Measurements from ENCODE around the gene TXLNG.

The TXLNG gene

DNA sequence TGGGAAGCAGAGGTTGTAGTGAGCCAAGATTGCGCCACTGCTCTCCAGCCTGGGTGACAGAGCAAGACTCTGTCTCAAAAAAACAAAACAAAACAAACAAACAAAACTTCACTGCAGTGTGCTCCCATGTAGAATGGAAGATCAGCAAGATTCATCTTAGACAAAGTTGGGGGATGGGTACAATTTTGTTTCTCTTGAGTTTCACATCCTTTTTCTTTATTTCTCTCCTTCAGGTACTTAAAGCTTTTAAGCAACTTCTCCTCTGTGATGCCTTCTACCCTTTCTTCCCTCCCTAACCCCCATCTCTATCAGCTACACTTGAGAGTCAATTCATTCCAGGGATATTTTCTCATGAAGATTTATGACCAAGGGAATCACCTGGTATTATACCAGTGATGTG, 99.4 kb downstream of the TXLNG start:
- no peak overlapping the region for H3K27ac ChIP-seq (replicated peaks)
- peaks cover 1% of the 10 kb centered on the region for H3K27me3 ChIP-seq (ENCODE audit: insufficient read depth, poor library complexity, severe bottlenecking)

DNA sequence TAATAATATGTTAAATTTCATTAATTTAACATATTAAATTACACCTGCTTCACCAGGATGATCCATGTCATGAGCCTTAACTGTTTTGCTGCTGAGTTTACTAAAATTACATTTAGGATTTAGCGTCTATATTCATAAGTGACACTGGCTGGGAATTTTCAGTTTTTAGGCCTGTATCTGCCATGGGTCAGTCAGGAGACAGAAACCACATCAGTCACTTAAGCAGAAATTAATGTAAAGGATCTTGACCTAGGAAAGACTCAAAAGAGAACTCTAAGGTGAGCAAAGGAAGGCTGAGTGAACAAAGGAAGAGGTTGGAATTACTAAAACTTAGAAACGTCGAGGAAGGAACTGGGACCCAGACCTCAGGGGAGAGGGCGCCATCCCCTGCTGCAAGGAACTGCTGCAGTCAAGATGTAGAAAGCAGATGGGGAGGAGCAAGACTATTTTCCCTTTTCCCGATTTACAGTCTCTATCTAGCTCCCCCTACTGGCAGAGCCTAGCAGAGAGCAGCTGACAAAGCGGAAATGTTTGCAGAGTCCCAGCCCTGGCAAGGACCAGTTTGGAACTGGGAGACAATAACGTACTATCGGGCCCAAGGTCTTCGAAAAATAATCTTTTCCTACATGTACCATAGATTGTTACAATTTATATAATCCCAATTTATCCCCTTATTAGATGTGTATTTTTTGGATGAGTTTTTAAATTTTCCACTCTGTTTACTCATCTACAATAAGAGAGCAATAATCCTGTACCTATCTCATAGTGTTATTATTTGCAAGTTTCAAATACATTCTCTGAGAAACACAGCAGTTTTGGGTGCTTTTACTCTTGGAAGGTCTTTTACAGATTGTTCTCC, 106.5 kb downstream of the TXLNG start:
- TF ChIP-seq SPI1 (IDR thresholded peaks at IDR 0.05; ENCODE audit: borderline replicate concordance, low read depth) (peak; percentile 23; the same call in 1 of the 2 replicates), POLR2AphosphoS5 (IDR thresholded peaks at IDR 0.05; ENCODE audit: low read depth) (no peak), GABPA (IDR thresholded peaks at IDR 0.05; ENCODE audit: low read depth) (no peak)
- TF ChIP-seq, protein P1, sequence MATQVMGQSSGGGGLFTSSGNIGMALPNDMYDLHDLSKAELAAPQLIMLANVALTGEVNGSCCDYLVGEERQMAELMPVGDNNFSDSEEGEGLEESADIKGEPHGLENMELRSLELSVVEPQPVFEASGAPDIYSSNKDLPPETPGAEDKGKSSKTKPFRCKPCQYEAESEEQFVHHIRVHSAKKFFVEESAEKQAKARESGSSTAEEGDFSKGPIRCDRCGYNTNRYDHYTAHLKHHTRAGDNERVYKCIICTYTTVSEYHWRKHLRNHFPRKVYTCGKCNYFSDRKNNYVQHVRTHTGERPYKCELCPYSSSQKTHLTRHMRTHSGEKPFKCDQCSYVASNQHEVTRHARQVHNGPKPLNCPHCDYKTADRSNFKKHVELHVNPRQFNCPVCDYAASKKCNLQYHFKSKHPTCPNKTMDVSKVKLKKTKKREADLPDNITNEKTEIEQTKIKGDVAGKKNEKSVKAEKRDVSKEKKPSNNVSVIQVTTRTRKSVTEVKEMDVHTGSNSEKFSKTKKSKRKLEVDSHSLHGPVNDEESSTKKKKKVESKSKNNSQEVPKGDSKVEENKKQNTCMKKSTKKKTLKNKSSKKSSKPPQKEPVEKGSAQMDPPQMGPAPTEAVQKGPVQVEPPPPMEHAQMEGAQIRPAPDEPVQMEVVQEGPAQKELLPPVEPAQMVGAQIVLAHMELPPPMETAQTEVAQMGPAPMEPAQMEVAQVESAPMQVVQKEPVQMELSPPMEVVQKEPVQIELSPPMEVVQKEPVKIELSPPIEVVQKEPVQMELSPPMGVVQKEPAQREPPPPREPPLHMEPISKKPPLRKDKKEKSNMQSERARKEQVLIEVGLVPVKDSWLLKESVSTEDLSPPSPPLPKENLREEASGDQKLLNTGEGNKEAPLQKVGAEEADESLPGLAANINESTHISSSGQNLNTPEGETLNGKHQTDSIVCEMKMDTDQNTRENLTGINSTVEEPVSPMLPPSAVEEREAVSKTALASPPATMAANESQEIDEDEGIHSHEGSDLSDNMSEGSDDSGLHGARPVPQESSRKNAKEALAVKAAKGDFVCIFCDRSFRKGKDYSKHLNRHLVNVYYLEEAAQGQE (IDR thresholded peaks at IDR 0.05; ENCODE audit: insufficient replicate concordance, low read depth), result no peak
- TF ChIP-seq, protein P2, sequence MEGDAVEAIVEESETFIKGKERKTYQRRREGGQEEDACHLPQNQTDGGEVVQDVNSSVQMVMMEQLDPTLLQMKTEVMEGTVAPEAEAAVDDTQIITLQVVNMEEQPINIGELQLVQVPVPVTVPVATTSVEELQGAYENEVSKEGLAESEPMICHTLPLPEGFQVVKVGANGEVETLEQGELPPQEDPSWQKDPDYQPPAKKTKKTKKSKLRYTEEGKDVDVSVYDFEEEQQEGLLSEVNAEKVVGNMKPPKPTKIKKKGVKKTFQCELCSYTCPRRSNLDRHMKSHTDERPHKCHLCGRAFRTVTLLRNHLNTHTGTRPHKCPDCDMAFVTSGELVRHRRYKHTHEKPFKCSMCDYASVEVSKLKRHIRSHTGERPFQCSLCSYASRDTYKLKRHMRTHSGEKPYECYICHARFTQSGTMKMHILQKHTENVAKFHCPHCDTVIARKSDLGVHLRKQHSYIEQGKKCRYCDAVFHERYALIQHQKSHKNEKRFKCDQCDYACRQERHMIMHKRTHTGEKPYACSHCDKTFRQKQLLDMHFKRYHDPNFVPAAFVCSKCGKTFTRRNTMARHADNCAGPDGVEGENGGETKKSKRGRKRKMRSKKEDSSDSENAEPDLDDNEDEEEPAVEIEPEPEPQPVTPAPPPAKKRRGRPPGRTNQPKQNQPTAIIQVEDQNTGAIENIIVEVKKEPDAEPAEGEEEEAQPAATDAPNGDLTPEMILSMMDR (IDR thresholded peaks at IDR 0.05; ENCODE audit: insufficient read depth, low read length), result peak; percentile 83
- H3K4me3 ChIP-seq (replicated peaks; ENCODE audit: insufficient read depth, low read length), result no peak overlapping the region
- peak in 1 of 2 experiments; percentile 83 for DNase-seq (ENCODE audit: low read depth in 1 of 2, low spot score in 1 of 2)
- no peak overlapping the region for H3K27ac ChIP-seq (replicated peaks)
- H3K27me3 ChIP-seq (ENCODE audit: insufficient read depth, poor library complexity, severe bottlenecking), result no peaks in the 10 kb centered on the region

More for the DNA sequence above, 99.4 kb downstream of the TXLNG start:
- TF ChIP-seq, protein P2 (IDR thresholded peaks at IDR 0.05; ENCODE audit: insufficient read depth, low read length), result no peak
- no peak for TF ChIP-seq SPI1 (IDR thresholded peaks at IDR 0.05; ENCODE audit: borderline replicate concordance, low read depth)
- TF ChIP-seq POLR2AphosphoS5 (IDR thresholded peaks at IDR 0.05; ENCODE audit: low read depth), result no peak
- TF ChIP-seq, protein P1 (IDR thresholded peaks at IDR 0.05; ENCODE audit: insufficient replicate concordance, low read depth), result no peak
- no peak for TF ChIP-seq GABPA (IDR thresholded peaks at IDR 0.05; ENCODE audit: low read depth)
- DNase-seq (ENCODE audit: low read depth in 1 of 2, low spot score in 1 of 2), result no peak
- H3K4me3 ChIP-seq (replicated peaks; ENCODE audit: insufficient read depth, low read length), result no peak overlapping the region

Data from HL-60 (cell line).